ENCODE data around the gene CDK9.

GRCh38 chr9:127761491-127761956 lies 24.3 kb upstream of the CDK9 start:
- TF ChIP-seq EP300 (IDR thresholded peaks at IDR 0.05) (no peak), CTCF (IDR thresholded peaks at IDR 0.05) (no peak), POLR2A (IDR thresholded peaks at IDR 0.05) (no peak)

Measured in tibial nerve (tissue), 4 donors.